ENCODE measurements around the gene NOS3. TPM values are rescaled to one million over a fixed set of nuclear protein-coding genes. Genes with fewer than 3 reads are reported as not detected.

The NOS3 gene
- total and polyA plus RNA-seq, 2 experiments from 2014 or later = 2.6 to 6.1 TPM

GRCh38 chr7:151028948-151029501, 38.2 kb downstream of the NOS3 start:
- DNase-seq (ENCODE audit: low spot score) (no peak), ATAC-seq (no peak)
- no peaks in the 10 kb centered on the region for H3F3A ChIP-seq (replicated peaks; ENCODE audit: low read depth)
- no peak for TF ChIP-seq CREB1 (CRISPR knock-in tag; IDR thresholded peaks at IDR 0.05; ENCODE audit: low read depth)
- TF ChIP-seq NANOG (IDR thresholded peaks at IDR 0.05; ENCODE audit: borderline replicate concordance) = no peak
- no peak for TF ChIP-seq JUNB (IDR thresholded peaks at IDR 0.05; ENCODE audit: unreplicated experiment)
- no peak for TF ChIP-seq EZH2phosphoT487 (IDR thresholded peaks at IDR 0.05; ENCODE audit: unreplicated experiment)
- no peak for TF ChIP-seq POLR2AphosphoS5 (IDR thresholded peaks at IDR 0.05; ENCODE audit: low read depth)
- TF ChIP-seq ZNF462 (CRISPR knock-in tag; IDR thresholded peaks at IDR 0.05) = no peak
- no peak for TF ChIP-seq EZH2 (IDR thresholded peaks at IDR 0.05; ENCODE audit: low read depth, unreplicated experiment)
- TF ChIP-seq ZNF114 (CRISPR knock-in tag; IDR thresholded peaks at IDR 0.05) = no peak
- no peak for TF ChIP-seq ZNF331 (CRISPR knock-in tag; IDR thresholded peaks at IDR 0.05; ENCODE audit: low read depth)
- no peak for TF ChIP-seq STAT1 (IDR thresholded peaks at IDR 0.05; ENCODE audit: unreplicated experiment)
- TF ChIP-seq, protein P1, sequence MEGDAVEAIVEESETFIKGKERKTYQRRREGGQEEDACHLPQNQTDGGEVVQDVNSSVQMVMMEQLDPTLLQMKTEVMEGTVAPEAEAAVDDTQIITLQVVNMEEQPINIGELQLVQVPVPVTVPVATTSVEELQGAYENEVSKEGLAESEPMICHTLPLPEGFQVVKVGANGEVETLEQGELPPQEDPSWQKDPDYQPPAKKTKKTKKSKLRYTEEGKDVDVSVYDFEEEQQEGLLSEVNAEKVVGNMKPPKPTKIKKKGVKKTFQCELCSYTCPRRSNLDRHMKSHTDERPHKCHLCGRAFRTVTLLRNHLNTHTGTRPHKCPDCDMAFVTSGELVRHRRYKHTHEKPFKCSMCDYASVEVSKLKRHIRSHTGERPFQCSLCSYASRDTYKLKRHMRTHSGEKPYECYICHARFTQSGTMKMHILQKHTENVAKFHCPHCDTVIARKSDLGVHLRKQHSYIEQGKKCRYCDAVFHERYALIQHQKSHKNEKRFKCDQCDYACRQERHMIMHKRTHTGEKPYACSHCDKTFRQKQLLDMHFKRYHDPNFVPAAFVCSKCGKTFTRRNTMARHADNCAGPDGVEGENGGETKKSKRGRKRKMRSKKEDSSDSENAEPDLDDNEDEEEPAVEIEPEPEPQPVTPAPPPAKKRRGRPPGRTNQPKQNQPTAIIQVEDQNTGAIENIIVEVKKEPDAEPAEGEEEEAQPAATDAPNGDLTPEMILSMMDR (conservative IDR thresholded peaks at IDR 0.05; ENCODE audit: low read depth in 2 of 2) = no peak
- no peak for TF ChIP-seq ETS1 (IDR thresholded peaks at IDR 0.05)
- no peak for TF ChIP-seq REST (IDR thresholded peaks at IDR 0.05; ENCODE audit: unreplicated experiment)
- Mint-ChIP-seq H3K27ac (peak overlapping the region; percentile 98), H3K4me3 (peak overlapping the region; percentile 95), H3K27me3 (ENCODE audit: insufficient read depth, low read depth, poor library complexity) (peaks cover 4% of the 10 kb centered on the region), H3K9me3 (no peaks in the 10 kb centered on the region), H3K4me1 (peaks cover 24% of the 10 kb centered on the region), H3K36me3 (ENCODE audit: low read depth) (no peaks in the 10 kb centered on the region; the same call in 2 of the 3 replicates)
- H3K36me3 ChIP-seq (ENCODE audit: insufficient read depth) = no peaks in the 10 kb centered on the region
- no peaks in the 10 kb centered on the region; the same call in 1 of the 2 replicates for H4K20me1 ChIP-seq (replicated peaks; ENCODE audit: insufficient read depth)
- H3K4me2 ChIP-seq = peak overlapping the region; percentile 73
- H3K79me2 ChIP-seq (replicated peaks; ENCODE audit: insufficient read depth) = peaks cover 9% of the 10 kb centered on the region; the same call in 1 of the 2 replicates
- H3K27me3 ChIP-seq (ENCODE audit: insufficient read depth) = peaks cover 16% of the 10 kb centered on the region; the same call in 1 of the 2 replicates
- H3K4me1 ChIP-seq (ENCODE audit: insufficient read depth) = peaks cover 15% of the 10 kb centered on the region
- H3K27ac ChIP-seq (ENCODE audit: low read depth) = peak overlapping the region; percentile 2; the same call in 1 of the 2 replicates
- H2AFZ ChIP-seq = no peak overlapping the region
- H3K9me2 ChIP-seq (ENCODE audit: insufficient read depth) = no peaks in the 10 kb centered on the region
- peak overlapping the region; percentile 63 for H3K4me3 ChIP-seq

Measured in GM23338 (cell line).